ENCODE data around the gene LBR. TPM values are rescaled to one million over a fixed set of nuclear protein-coding genes. Genes with fewer than 3 reads are reported as not detected.

Gene LBR
- total RNA-seq, 1 donor from 2014 or later, result 73.4 TPM

DNA sequence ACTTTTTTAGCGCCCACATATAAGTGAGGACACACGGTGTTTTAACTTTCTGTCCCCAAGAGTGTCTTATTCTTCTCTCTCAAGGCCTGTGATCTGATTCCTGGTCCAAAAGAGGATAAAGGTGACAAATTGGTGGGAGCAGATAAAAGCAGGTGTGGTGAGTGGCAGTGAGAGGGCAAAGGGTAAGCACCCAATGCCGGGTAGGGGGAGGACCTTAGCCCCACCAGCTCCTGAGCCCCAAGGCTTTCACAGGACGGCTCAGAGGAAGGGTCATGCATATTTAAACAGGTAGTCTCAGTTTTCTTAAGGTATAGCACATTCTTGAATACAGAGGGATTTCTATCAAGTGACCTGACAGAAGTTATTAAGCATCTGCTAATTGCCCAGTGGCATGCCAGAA, 19.6 kb downstream of the LBR start:
- no peak overlapping the region for H3K27ac Mint-ChIP-seq
- H3K27me3 Mint-ChIP-seq (ENCODE audit: low read depth), result no peaks in the 10 kb centered on the region
- no peak overlapping the region for H3K4me3 Mint-ChIP-seq
- H3K4me1 Mint-ChIP-seq, result no peaks in the 10 kb centered on the region
- H3K9me3 Mint-ChIP-seq, result no peaks in the 10 kb centered on the region
- H3K36me3 Mint-ChIP-seq, result peaks cover 75% of the 10 kb centered on the region
- TF ChIP-seq, protein P1, sequence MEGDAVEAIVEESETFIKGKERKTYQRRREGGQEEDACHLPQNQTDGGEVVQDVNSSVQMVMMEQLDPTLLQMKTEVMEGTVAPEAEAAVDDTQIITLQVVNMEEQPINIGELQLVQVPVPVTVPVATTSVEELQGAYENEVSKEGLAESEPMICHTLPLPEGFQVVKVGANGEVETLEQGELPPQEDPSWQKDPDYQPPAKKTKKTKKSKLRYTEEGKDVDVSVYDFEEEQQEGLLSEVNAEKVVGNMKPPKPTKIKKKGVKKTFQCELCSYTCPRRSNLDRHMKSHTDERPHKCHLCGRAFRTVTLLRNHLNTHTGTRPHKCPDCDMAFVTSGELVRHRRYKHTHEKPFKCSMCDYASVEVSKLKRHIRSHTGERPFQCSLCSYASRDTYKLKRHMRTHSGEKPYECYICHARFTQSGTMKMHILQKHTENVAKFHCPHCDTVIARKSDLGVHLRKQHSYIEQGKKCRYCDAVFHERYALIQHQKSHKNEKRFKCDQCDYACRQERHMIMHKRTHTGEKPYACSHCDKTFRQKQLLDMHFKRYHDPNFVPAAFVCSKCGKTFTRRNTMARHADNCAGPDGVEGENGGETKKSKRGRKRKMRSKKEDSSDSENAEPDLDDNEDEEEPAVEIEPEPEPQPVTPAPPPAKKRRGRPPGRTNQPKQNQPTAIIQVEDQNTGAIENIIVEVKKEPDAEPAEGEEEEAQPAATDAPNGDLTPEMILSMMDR (IDR thresholded peaks at IDR 0.05; ENCODE audit: unreplicated experiment), result no peak
- DNase-seq (ENCODE audit: low spot score in 2 of 2, unreplicated experiment in 2 of 2), result no peak

DNA sequence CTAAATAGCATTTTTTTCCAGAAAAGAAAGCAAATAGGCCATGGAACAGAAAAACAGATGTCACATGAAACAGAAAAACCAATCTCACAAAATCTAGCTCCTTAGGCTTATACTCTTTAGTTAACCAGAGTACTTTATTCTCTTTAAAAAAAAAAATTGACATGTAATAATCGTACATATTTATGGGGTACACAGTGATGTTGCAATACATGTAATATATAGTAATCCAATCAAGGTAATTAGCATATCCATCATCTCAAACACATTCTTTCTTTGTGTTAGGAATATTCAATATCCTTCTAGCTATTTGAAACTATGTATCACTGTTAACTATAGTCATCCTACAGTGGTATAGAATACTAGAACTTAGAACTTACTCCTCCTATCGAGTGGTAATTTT, 20.1 kb downstream of the LBR start:
- Mint-ChIP-seq H3K36me3 (peaks cover 74% of the 10 kb centered on the region), H3K27ac (no peak overlapping the region), H3K4me1 (no peaks in the 10 kb centered on the region), H3K27me3 (ENCODE audit: low read depth) (no peaks in the 10 kb centered on the region), H3K4me3 (no peak overlapping the region), H3K9me3 (no peaks in the 10 kb centered on the region)
- TF ChIP-seq, protein P1 (IDR thresholded peaks at IDR 0.05; ENCODE audit: unreplicated experiment), result no peak
- DNase-seq (ENCODE audit: low spot score in 2 of 2, unreplicated experiment in 2 of 2), result no peak

DNA sequence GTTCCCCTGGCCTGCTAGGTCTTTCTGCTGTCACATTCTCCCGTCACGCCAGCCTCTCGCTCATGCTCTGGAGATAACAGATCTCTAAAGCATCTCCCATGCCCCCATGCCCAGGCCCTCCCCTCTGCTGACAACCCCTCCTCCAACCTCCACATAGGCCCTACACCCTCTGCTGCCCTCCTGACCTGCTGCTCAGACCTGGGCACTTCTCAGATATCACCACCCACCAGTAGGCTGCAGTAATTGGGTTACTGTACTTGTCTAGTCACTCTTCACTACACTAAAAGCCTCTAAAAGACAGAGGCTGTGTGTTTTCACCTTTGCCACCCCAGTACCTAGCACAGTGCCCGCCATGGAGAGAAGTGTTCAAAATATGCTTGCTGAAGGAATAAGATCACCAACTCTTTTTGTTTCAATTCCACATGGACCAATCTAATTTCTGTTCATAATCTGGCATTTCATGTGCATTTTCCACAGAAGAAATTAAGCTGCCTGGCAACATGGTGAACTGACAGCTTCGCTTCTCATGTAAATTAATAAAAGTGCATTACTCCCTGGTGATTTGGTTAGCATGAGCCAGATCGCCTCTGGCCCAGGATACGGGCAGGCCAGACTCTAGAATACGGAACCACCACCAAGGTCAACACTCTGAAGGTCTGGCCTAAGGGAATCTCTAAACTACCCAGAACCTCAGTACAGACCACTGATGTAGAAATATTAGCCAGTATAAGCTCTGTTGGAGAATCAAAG, 20.7 kb downstream of the LBR start:
- H3K4me3 Mint-ChIP-seq, result no peak overlapping the region
- no peaks in the 10 kb centered on the region for H3K9me3 Mint-ChIP-seq
- peaks cover 68% of the 10 kb centered on the region for H3K36me3 Mint-ChIP-seq
- H3K4me1 Mint-ChIP-seq, result no peaks in the 10 kb centered on the region
- H3K27ac Mint-ChIP-seq, result no peak overlapping the region
- no peak for DNase-seq (ENCODE audit: low spot score in 2 of 2, unreplicated experiment in 2 of 2)
- TF ChIP-seq, protein P1 (IDR thresholded peaks at IDR 0.05; ENCODE audit: unreplicated experiment), result no peak
- no peaks in the 10 kb centered on the region for H3K27me3 Mint-ChIP-seq (ENCODE audit: low read depth)

DNA sequence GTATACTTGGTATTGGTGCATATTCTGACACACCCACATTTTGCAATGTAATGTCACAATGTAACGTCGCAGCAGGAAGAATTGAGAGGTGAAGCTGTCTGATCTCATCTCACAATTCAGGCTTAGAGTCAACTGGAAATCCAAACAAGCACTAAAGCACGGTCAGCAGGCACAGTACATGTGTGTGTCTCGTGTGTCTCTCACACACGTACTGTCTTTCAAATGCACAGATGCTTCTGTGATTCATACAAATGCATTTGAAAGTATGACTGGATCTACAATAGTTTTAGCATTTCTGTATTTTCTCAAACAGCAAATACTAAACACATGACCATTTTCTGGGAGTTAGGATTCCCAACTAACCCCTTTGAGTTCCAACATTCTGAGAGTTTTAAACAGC, 26.9 kb downstream of the LBR start:
- Mint-ChIP-seq H3K27ac (no peak overlapping the region), H3K4me3 (no peak overlapping the region), H3K36me3 (peaks cover 52% of the 10 kb centered on the region), H3K4me1 (no peaks in the 10 kb centered on the region), H3K27me3 (ENCODE audit: low read depth) (no peaks in the 10 kb centered on the region), H3K9me3 (no peaks in the 10 kb centered on the region)
- DNase-seq (ENCODE audit: low spot score in 2 of 2, unreplicated experiment in 2 of 2), result no peak
- TF ChIP-seq, protein P1 (IDR thresholded peaks at IDR 0.05; ENCODE audit: unreplicated experiment), result no peak

DNA sequence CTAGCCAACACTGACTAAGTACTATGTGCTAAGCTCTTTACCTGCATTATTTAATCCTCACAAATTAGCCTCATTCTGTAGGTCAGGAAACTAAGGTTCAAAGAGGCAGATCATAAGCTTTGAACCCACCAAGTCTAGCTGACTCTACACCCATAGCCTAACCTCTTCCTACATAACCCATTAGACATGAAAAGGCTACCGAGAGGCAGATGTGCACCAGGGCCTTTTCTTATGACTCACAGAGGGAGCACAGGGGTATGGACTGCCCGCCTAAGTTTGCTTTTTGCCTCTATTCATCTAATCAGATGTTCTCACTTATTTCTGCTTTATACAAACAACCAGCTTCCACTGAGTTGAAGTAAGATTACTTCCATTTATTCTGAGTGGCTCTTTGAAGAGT, 31.5 kb downstream of the LBR start:
- Mint-ChIP-seq H3K4me1 (no peaks in the 10 kb centered on the region), H3K27ac (no peak overlapping the region), H3K27me3 (ENCODE audit: low read depth) (no peaks in the 10 kb centered on the region), H3K9me3 (no peaks in the 10 kb centered on the region), H3K36me3 (peaks cover 49% of the 10 kb centered on the region), H3K4me3 (no peak overlapping the region)
- TF ChIP-seq, protein P1 (IDR thresholded peaks at IDR 0.05; ENCODE audit: unreplicated experiment), result no peak
- DNase-seq (ENCODE audit: low spot score in 2 of 2, unreplicated experiment in 2 of 2), result no peak

Data from mesothelial cell of epicardium (in vitro differentiated cells).